Head of caudate nucleus (tissue), 42 donors: Measurements from ENCODE around the gene CUX1.
A peak's percentile ranks its signal among the peaks of the same experiment; 100 is the strongest.

Experiments
- DNase-seq, 42 donors: peaks; one replicate each; pipeline versions ENCODE4 v3.0.0 to v3.0.0-alpha.2; 2020 to 2021; ENCODE audit warnings: mixed read lengths in 7 of 42
- intact Hi-C: fragments of 100-400 bp; cut with DNase I; formaldehyde crosslinking; loops from one replicate; pipeline ENCODE4 v1.15.0; 2022

The CUX1 gene

GRCh38 chr7:101899616-101900015, 82.2 kb downstream of the CUX1 start:
- no peak for DNase-seq
- intact Hi-C loops: no loop called here

GRCh38 chr7:101900103-101900502, 82.7 kb downstream of the CUX1 start:
- DNase-seq: peak in 29 of 42 donors; percentile 9 to 67 (median 25)
- intact Hi-C loops: no loop called here

- DNase-seq: no peak
- intact Hi-C loops: no loop called here
Measured at GRCh38 chr7:101901661-101902491, 84.5 kb downstream of the CUX1 start.

GRCh38 chr7:101902680-101903514, 85.5 kb downstream of the CUX1 start:
- intact Hi-C loops: no loop called here
- peak in 1 of 42 donors; percentile 9 for DNase-seq

- intact Hi-C loops: no loop called here
- DNase-seq: no peak
Measured at GRCh38 chr7:101903515-101903868, 86.1 kb downstream of the CUX1 start.

- intact Hi-C loops: no loop called here
Measured at GRCh38 chr7:101904019-101904418, 86.6 kb downstream of the CUX1 start.

GRCh38 chr7:101905203-101905865, 87.9 kb downstream of the CUX1 start:
- DNase-seq: peak in 1 of 42 donors; percentile 2
- intact Hi-C loops: no loop called here

More at GRCh38 chr7:101904019-101904418, 86.6 kb downstream of the CUX1 start:
- peak in 1 of 42 donors; percentile 28 for DNase-seq

- no peak for DNase-seq
- intact Hi-C loops: no loop called here
Measured at GRCh38 chr7:101906291-101907240, 89.1 kb downstream of the CUX1 start.

- intact Hi-C loops: no loop called here
- no peak for DNase-seq
Measured at GRCh38 chr7:101910991-101911799, 93.8 kb downstream of the CUX1 start.

GRCh38 chr7:101911800-101912715, 94.6 kb downstream of the CUX1 start:
- no peak for DNase-seq
- intact Hi-C loops: no loop called here

GRCh38 chr7:101912716-101913110, 95.3 kb downstream of the CUX1 start:
- intact Hi-C loops: no loop called here
- DNase-seq: no peak

GRCh38 chr7:101913247-101913721, 95.9 kb downstream of the CUX1 start:
- DNase-seq: no peak
- intact Hi-C loops: no loop called here

- intact Hi-C loops: no loop called here
- no peak for DNase-seq
Measured at GRCh38 chr7:101913851-101914250, 96.4 kb downstream of the CUX1 start.

- DNase-seq: peak in 9 of 42 donors; percentile 9 to 50 (median 29)
- intact Hi-C loops: no loop called here
Measured at GRCh38 chr7:101915000-101915399, 97.6 kb downstream of the CUX1 start.

GRCh38 chr7:101916041-101916800, 98.8 kb downstream of the CUX1 start:
- DNase-seq: no peak
- intact Hi-C loops: no loop called here

- no peak for DNase-seq
- intact Hi-C loops: no loop called here
Measured at GRCh38 chr7:101916876-101917275, 99.5 kb downstream of the CUX1 start.
